Stomach (tissue), 4 donors: ENCODE data around the gene ASZ1.

Experiments used
- CTCF ChIP-seq, 7 experiments: fragments of 450-650 bp in 4 of 7; fragments of 200-600 bp in 3 of 7; sonication (generic) in 3 of 7; IDR thresholded peaks; one replicate each; pipeline ENCODE4 v1.5.1; 2016 to 2019; ENCODE audit warnings: antibody characterized with exemption in 7 of 7, control low read depth in 2 of 7, mild to moderate bottlenecking in 1 of 7
- EP300 ChIP-seq: sonication (generic); formaldehyde crosslinking; IDR thresholded peaks from one replicate; pipeline ENCODE4 v1.6.1; 2017; ENCODE audit warnings: antibody characterized with exemption
- POLR2A ChIP-seq, 4 donors: fragments of 450-650 bp; IDR thresholded peaks; one replicate each; pipeline ENCODE4 v1.6.1; 2016; ENCODE audit warnings: antibody characterized with exemption in 4 of 4, control low read depth in 2 of 4, mild to moderate bottlenecking in 1 of 4, moderate library complexity in 1 of 4
- POLR2AphosphoS5 ChIP-seq, 3 donors: sonication (generic); formaldehyde crosslinking; IDR thresholded peaks; one replicate each; pipeline ENCODE4 v1.6.1; 2016; ENCODE audit warnings: antibody characterized with exemption in 3 of 3

GRCh38 chr7:117325836-117326235 lies 101.5 kb downstream of the ASZ1 start:
- TF ChIP-seq POLR2A (IDR thresholded peaks at IDR 0.05) (no peak), CTCF (IDR thresholded peaks at IDR 0.05) (no peak), POLR2AphosphoS5 (IDR thresholded peaks at IDR 0.05) (no peak), EP300 (no peak)
